Liver (tissue), 9 donors: ENCODE measurements around the gene DPYSL4. TPM values are rescaled to one million over a fixed set of nuclear protein-coding genes. Genes with fewer than 3 reads are reported as not detected.

Experiments
- DNase-seq: peaks from one replicate; pipeline ENCODE4 v3.0.0-alpha.2; 2017; ENCODE audit warnings: low spot score
- H3K27ac ChIP-seq, 2 donors: one replicate each; pipeline ENCODE4 v1.7.0; 2013; ENCODE audit warnings: inconsistent platforms in 2 of 2, low read length in 2 of 2, control low read depth in 1 of 2, low read depth in 1 of 2, mild to moderate bottlenecking in 1 of 2
- H3K27me3 ChIP-seq, 4 donors: one replicate each; pipeline versions ENCODE4 v1.6.1 to v1.7.0; 2013; ENCODE audit warnings: low read length in 3 of 4, inconsistent platforms in 1 of 4, mild to moderate bottlenecking in 1 of 4, moderate library complexity in 1 of 4; ENCODE audit not compliant: control insufficient read depth in 4 of 4, insufficient read depth in 4 of 4
- H3K36me3 ChIP-seq, 4 donors: one replicate each; pipeline versions ENCODE4 v1.6.1 to v1.7.0; 2013; ENCODE audit warnings: low read length in 3 of 4, mild to moderate bottlenecking in 3 of 4, low read depth in 1 of 4, moderate library complexity in 1 of 4; ENCODE audit not compliant: control insufficient read depth in 4 of 4, insufficient read depth in 3 of 4
- H3K4me1 ChIP-seq, 4 donors: one replicate each; pipeline versions ENCODE4 v1.6.1 to v1.7.0; 2013; ENCODE audit warnings: low read length in 3 of 4, mild to moderate bottlenecking in 3 of 4, moderate library complexity in 1 of 4; ENCODE audit not compliant: control insufficient read depth in 4 of 4, insufficient read depth in 4 of 4
- H3K4me3 ChIP-seq, 3 donors: one replicate each; pipeline versions ENCODE4 v1.6.1 to v1.7.0; 2013; ENCODE audit warnings: low read length in 3 of 3, control low read depth in 1 of 3, low read depth in 1 of 3, mild to moderate bottlenecking in 1 of 3
- H3K9ac ChIP-seq, 2 donors: one replicate each; pipeline ENCODE4 v1.7.0; 2013; ENCODE audit warnings: low read length in 2 of 2, mild to moderate bottlenecking in 2 of 2, moderate library complexity in 2 of 2, control low read depth in 1 of 2, low read depth in 1 of 2
- H3K9me3 ChIP-seq, 4 donors: one replicate each; pipeline versions ENCODE4 v1.6.1 to v1.7.0; 2013; ENCODE audit warnings: low read length in 3 of 4; ENCODE audit not compliant: control insufficient read depth in 4 of 4
- ATF3 ChIP-seq: IDR thresholded peaks from 2 replicates; pipeline ENCODE4 v1.6.1; 2016; ENCODE audit warnings: antibody characterized with exemption
- CTCF ChIP-seq: fragments of 150-350 bp; IDR thresholded peaks from 2 replicates; pipeline ENCODE4 v1.5.1; 2017; ENCODE audit warnings: improper control_type of control experiment, low read depth, low read length; ENCODE audit not compliant: missing input control
- EGR1 ChIP-seq, 2 donors: IDR thresholded peaks; 2 replicates each; pipeline ENCODE4 v1.6.1; 2016 to 2018; ENCODE audit warnings: antibody characterized with exemption in 2 of 2, low read depth in 2 of 2
- FOXA1 ChIP-seq: IDR thresholded peaks from 2 replicates; pipeline ENCODE4 v1.6.1; 2016; ENCODE audit warnings: antibody characterized with exemption
- FOXA2 ChIP-seq: IDR thresholded peaks from 2 replicates; pipeline ENCODE4 v1.6.1; 2016; ENCODE audit warnings: antibody characterized with exemption
- GABPA ChIP-seq, 2 donors: IDR thresholded peaks in 1 of 2; conservative IDR thresholded peaks in 1 of 2; 2 replicates each; pipeline ENCODE4 v1.6.1; 2016; ENCODE audit warnings: antibody characterized with exemption in 2 of 2, mild to moderate bottlenecking in 1 of 2, moderate library complexity in 1 of 2
- HNF4A ChIP-seq, 2 donors: conservative IDR thresholded peaks; 2 replicates each; pipeline ENCODE4 v1.6.1; 2016; ENCODE audit warnings: antibody characterized with exemption in 2 of 2, mild to moderate bottlenecking in 2 of 2
- HNF4G ChIP-seq: IDR thresholded peaks from 2 replicates; pipeline ENCODE4 v1.6.1; 2016; ENCODE audit warnings: antibody characterized with exemption
- JUND ChIP-seq, 2 donors: IDR thresholded peaks; 2 replicates each; pipeline ENCODE4 v1.6.1; 2016; ENCODE audit warnings: antibody characterized with exemption in 2 of 2
- MAX ChIP-seq: IDR thresholded peaks from 2 replicates; pipeline ENCODE4 v1.6.1; 2016; ENCODE audit warnings: antibody characterized with exemption
- NR2F2 ChIP-seq: IDR thresholded peaks from 2 replicates; pipeline ENCODE4 v1.6.1; 2016; ENCODE audit warnings: antibody characterized with exemption
- RAD21 ChIP-seq, 2 donors: IDR thresholded peaks; 2 replicates each; pipeline ENCODE4 v1.6.1; 2016; ENCODE audit warnings: antibody characterized with exemption in 2 of 2, mild to moderate bottlenecking in 2 of 2
- REST ChIP-seq: IDR thresholded peaks from 2 replicates; pipeline ENCODE4 v1.6.1; 2016; ENCODE audit warnings: antibody characterized with exemption, mild to moderate bottlenecking
- RXRA ChIP-seq, 2 donors: IDR thresholded peaks; 2 replicates each; pipeline ENCODE4 v1.6.1; 2017 to 2018; ENCODE audit warnings: antibody characterized with exemption in 2 of 2, mild to moderate bottlenecking in 1 of 2
- SP1 ChIP-seq: IDR thresholded peaks from 2 replicates; pipeline ENCODE4 v1.6.1; 2018; ENCODE audit warnings: antibody characterized with exemption, mild to moderate bottlenecking
- TAF1 ChIP-seq: conservative IDR thresholded peaks from 2 replicates; pipeline ENCODE4 v1.6.1; 2016; ENCODE audit warnings: antibody characterized with exemption, mild to moderate bottlenecking
- YY1 ChIP-seq: IDR thresholded peaks from 2 replicates; pipeline ENCODE4 v1.6.1; 2016; ENCODE audit warnings: antibody characterized with exemption, mild to moderate bottlenecking
- ZBTB33 ChIP-seq: IDR thresholded peaks from 2 replicates; pipeline ENCODE4 v1.6.1; 2016; ENCODE audit warnings: antibody characterized with exemption
- WGBS: extraction: QIAGEN DNeasy Blood & Tissue Kit; methylation state at CpG from one replicate; pipeline ENCODE4 v1.1.7; 2013; 5-methylcytosine and 5-hydroxymethylcytosine counted together
- polyA plus RNA-seq, 2 donors: library from polyadenylated mRNA; stranded (reverse) in 1 of 2; unstranded in 1 of 2; fragments of 200-250 nt in 1 of 2; fragments of >200 nt in 1 of 2; fragmentation: Nextera tagmentation in 1 of 2; extraction: Ambion mirVana in 1 of 2; gene quantifications; one replicate each; pipeline versions ENCODE4 v1.2.1 to v1.2.3, GENCODE V29; 2013 to 2015
- total RNA-seq, 2 donors: library from RNA; depleted of rRNA; stranded (reverse); fragments of >200 nt; gene quantifications; one replicate each; pipeline ENCODE4 v1.2.3, GENCODE V29; 2014
- donor health status: healthy.
- donor health status: healthy.
- donor health status: healthy.
- donor health status: healthy.
- donor health status: healthy.

The DPYSL4 gene
- total and polyA plus RNA-seq, 4 donors = 0.19 to 2.2 (median 0.26) TPM

- Histone ChIP-seq H3K9ac (no peak overlapping the region), H3K9me3 (no peaks in the 10 kb centered on the region), H3K27ac (no peak overlapping the region), H3K36me3 (no peaks in the 10 kb centered on the region), H3K27me3 (peaks cover 0 to 10% (median 4%) of the 10 kb centered on the region in 4 donors), H3K4me1 (peaks cover 8 to 21% (median 15%) of the 10 kb centered on the region in 4 donors), H3K4me3 (no peak overlapping the region)
- TF ChIP-seq ZBTB33 (no peak), RAD21 (IDR thresholded peaks at IDR 0.05) (no peak), ATF3 (no peak), MAX (no peak), EGR1 (IDR thresholded peaks at IDR 0.05; ENCODE audit: low read depth in 2 of 2) (no peak), RXRA (IDR thresholded peaks at IDR 0.05) (no peak), REST (no peak), NR2F2 (no peak), YY1 (no peak), HNF4G (no peak), JUND (IDR thresholded peaks at IDR 0.05) (no peak)
- no peak for DNase-seq
- WGBS = 85% methylated on average over 7 of the region's 7 CpGs
Observed at GRCh38 chr10:132182591-132182990, 4.2 kb upstream of the DPYSL4 start.

- Histone ChIP-seq H3K36me3 (no peaks in the 10 kb centered on the region), H3K9ac (no peak overlapping the region), H3K27me3 (peaks cover 0 to 10% (median 2%) of the 10 kb centered on the region in 4 donors), H3K4me3 (no peak overlapping the region), H3K27ac (no peak overlapping the region), H3K9me3 (no peaks in the 10 kb centered on the region), H3K4me1 (peaks cover 8 to 21% (median 15%) of the 10 kb centered on the region in 4 donors)
- DNase-seq = peak; percentile 75
- WGBS = 36% methylated on average over 8 of the region's 8 CpGs
- TF ChIP-seq FOXA2 = peak; percentile 54
- TF ChIP-seq MAX = no peak
- no peak for TF ChIP-seq ATF3
- peak; percentile 95 for TF ChIP-seq SP1
- TF ChIP-seq REST = peak; percentile 77
- TF ChIP-seq FOXA1 = no peak
- TF ChIP-seq HNF4G = peak; percentile 96
- peak; percentile 99 to 100 for TF ChIP-seq HNF4A (conservative IDR thresholded peaks at IDR 0.05)
- no peak for TF ChIP-seq GABPA (IDR thresholded peaks at IDR 0.05 in 1 of 2, conservative IDR thresholded peaks at IDR 0.05 in 1 of 2)
- peak in 1 of 2 donors; percentile 78 for TF ChIP-seq JUND (IDR thresholded peaks at IDR 0.05)
- no peak for TF ChIP-seq RAD21 (IDR thresholded peaks at IDR 0.05)
- no peak for TF ChIP-seq TAF1
- TF ChIP-seq CTCF = no peak
- TF ChIP-seq NR2F2 = no peak
- TF ChIP-seq EGR1 (IDR thresholded peaks at IDR 0.05; ENCODE audit: low read depth in 2 of 2) = peak in 1 of 2 donors; percentile 57
- peak; percentile 63 for TF ChIP-seq YY1
- peak; percentile 90 for TF ChIP-seq RXRA (IDR thresholded peaks at IDR 0.05)
Observed at GRCh38 chr10:132183046-132183445, 3.7 kb upstream of the DPYSL4 start.
